PFSK-1 (cell line): ENCODE data around the gene CERS4. TPM values are rescaled to one million over a fixed set of nuclear protein-coding genes. Genes with fewer than 3 reads are reported as not detected.

ENCODE experiments used
- FOXP2 ChIP-seq: optimal IDR thresholded peaks from 2 replicates; pipeline ENCODE3; 2011; ENCODE audit warnings: borderline replicate concordance, control low read depth, inconsistent platforms; ENCODE audit not compliant: insufficient read depth; ENCODE audit errors: extremely low read length, extremely low read depth
- POLR2AphosphoS5 ChIP-seq: IDR thresholded peaks from 2 replicates; pipeline ENCODE4 v1.6.1; 2012; ENCODE audit warnings: low read depth, mild to moderate bottlenecking, control low read depth, low read length, moderate library complexity
- REST ChIP-seq, 2 experiments: IDR thresholded peaks; 2 replicates each; pipeline versions ENCODE4 v1.6.1 to v1.8.0; 2011 to 2012; ENCODE audit warnings: low read depth in 2 of 2, low read length in 2 of 2, control low read depth in 1 of 2, inconsistent platforms in 1 of 2, mild to moderate bottlenecking in 1 of 2, moderate library complexity in 1 of 2; ENCODE audit not compliant: insufficient read depth in 1 of 2
- SIN3A ChIP-seq: IDR thresholded peaks from 2 replicates; pipeline ENCODE4 v1.6.1; 2012; ENCODE audit warnings: mild to moderate bottlenecking, low read length, moderate library complexity, borderline replicate concordance; ENCODE audit not compliant: insufficient read depth
- TAF1 ChIP-seq: IDR thresholded peaks from 2 replicates; pipeline ENCODE4 v1.6.1; 2012; ENCODE audit warnings: low read length, control low read depth, borderline replicate concordance; ENCODE audit not compliant: insufficient read depth
- polyA plus RNA-seq: library from polyadenylated mRNA; unstranded; fragments of >200 nt; gene quantifications from one replicate; pipeline ENCODE4 v1.2.1, GENCODE V29; 2012; ENCODE audit warnings: low read depth, missing spikeins; ENCODE audit not compliant: insufficient read length

Gene CERS4
- 29.6 TPM for polyA plus RNA-seq

- no peak for TF ChIP-seq FOXP2
- no peak for TF ChIP-seq TAF1
These were observed at the start of gene CERS4 for GRCh38 chr19:8208922-8209461. TSS of gene CERS4 (plus strand) at chr19:8209370. CDS start at chr19:8251077, 41,707 bp downstream.

GRCh38 chr19:8161135-8161646, 48.0 kb upstream of the CERS4 start:
- TF ChIP-seq TAF1 (no peak), FOXP2 (no peak), POLR2AphosphoS5 (no peak), SIN3A (no peak), REST (IDR thresholded peaks at IDR 0.05; ENCODE audit: insufficient read depth in 1 of 2, low read depth in 2 of 2, low read length in 2 of 2) (no peak)

GRCh38 chr19:8163759-8164158, 45.4 kb upstream of the CERS4 start:
- TF ChIP-seq REST (IDR thresholded peaks at IDR 0.05; ENCODE audit: insufficient read depth in 1 of 2, low read depth in 2 of 2, low read length in 2 of 2) (no peak), POLR2AphosphoS5 (no peak), FOXP2 (no peak), SIN3A (no peak), TAF1 (no peak)

GRCh38 chr19:8167985-8168384, 41.2 kb upstream of the CERS4 start:
- TF ChIP-seq POLR2AphosphoS5, result no peak
- no peak for TF ChIP-seq REST (IDR thresholded peaks at IDR 0.05; ENCODE audit: insufficient read depth in 1 of 2, low read depth in 2 of 2, low read length in 2 of 2)
- no peak for TF ChIP-seq SIN3A
- no peak for TF ChIP-seq TAF1
- no peak for TF ChIP-seq FOXP2

GRCh38 chr19:8168537-8168936, 40.6 kb upstream of the CERS4 start:
- TF ChIP-seq POLR2AphosphoS5, result no peak
- no peak for TF ChIP-seq TAF1
- TF ChIP-seq SIN3A, result no peak
- no peak for TF ChIP-seq FOXP2
- TF ChIP-seq REST (IDR thresholded peaks at IDR 0.05; ENCODE audit: insufficient read depth in 1 of 2, low read depth in 2 of 2, low read length in 2 of 2), result no peak
